SW 1271 (cell line): ENCODE results near the gene STAB2.
"Not testable (repeated sequence)": the region's sequence is repeated elsewhere in the genome, so short reads cannot be mapped to it uniquely, and the experiment has no call there.

Source experiments
- DNase-seq, 2 experiments: peaks; one replicate each; lab custom pipeline; 2025; lab: John Stamatoyannopoulos, UW

Gene STAB2

GRCh38 chr12:103807561-103808238, 220.6 kb downstream of the STAB2 start:
- DNase-seq, result no peak

GRCh38 chr12:103808239-103808880, 221.3 kb downstream of the STAB2 start:
- no peak for DNase-seq

GRCh38 chr12:103809154-103809553, 222.1 kb downstream of the STAB2 start:
- no peak for DNase-seq

DNA sequence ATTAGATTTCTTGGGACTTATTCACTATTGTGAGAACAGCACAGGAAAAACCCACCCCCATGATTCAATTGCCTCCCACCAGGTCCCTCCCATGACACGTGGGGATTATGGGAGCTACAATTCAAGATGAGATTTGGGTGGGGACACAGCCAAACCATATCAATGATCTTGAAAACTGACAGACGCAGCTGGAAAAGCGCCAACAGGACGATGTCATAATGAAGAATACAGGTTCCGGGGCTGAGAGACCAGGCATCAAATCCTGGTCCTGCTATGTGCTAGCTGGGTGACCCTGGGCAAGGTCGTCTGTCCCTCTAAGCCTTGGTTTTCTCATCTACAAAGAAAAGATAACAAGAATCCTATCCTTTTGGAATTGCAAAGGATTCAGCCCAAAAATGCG, 222.6 kb downstream of the STAB2 start:
- not testable (repeated sequence) for DNase-seq

GRCh38 chr12:103810111-103810510, 223.0 kb downstream of the STAB2 start:
- no peak for DNase-seq

GRCh38 chr12:103811791-103812190, 224.7 kb downstream of the STAB2 start:
- no peak for DNase-seq

DNA sequence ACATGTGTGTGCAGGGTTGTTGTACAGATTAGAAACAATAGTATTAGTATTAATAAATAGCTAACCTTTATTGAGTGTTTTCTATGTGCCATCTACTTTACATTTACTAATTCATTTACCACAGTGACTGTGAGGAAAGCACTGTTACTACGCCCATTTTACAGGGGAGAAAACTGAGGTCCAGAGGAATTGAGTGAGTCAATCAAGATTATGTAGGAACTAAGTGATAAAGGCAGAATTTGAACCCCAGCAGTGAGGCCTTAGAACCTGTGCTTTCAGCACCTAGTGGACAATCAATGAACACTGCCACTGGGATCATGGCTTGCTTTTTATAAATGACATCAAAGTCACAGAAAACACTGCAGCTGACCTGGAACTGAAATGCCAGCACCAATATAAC, 225.7 kb downstream of the STAB2 start:
- DNase-seq, result no peak

DNA sequence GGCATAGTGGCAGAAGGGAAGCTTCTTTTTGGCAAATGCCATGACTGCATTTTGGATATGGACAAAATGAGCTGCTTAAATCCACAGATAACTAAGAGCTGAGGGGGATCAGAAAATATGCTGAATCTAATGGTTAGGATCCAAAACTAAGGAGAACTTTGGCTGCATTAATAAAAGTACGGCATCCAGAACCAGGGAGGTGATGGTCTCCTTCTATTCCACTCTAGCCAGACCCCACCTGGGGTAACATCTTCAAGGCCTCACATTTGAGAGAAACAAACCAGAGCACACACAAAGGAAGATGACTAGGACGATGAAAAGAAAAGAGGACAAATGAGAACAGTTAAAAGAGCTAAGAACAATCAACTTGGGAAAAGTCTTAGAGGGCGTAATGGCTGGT, 226.4 kb downstream of the STAB2 start:
- no peak for DNase-seq

GRCh38 chr12:103813949-103814348, 226.9 kb downstream of the STAB2 start:
- DNase-seq, result no peak

DNA sequence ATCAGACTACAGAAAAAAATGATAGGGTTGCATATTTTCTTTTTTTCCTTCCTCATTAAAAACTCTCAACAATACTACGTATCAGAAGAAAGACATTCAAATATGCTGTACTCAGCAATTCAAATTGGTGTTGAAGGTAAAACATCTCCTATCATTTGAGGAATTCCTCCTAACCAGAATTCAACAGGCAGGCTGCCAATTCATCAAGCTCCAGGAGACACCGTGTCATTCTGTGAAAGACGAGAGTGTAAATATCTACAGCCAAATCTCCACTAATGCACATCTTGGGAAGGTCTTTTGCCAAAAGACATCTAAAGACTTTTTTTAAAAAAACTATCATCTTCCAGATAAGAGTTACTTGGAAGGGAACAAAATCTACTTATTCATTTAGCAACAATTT, 227.4 kb downstream of the STAB2 start:
- DNase-seq, result no peak
